ENCODE measurements around the gene SLC44A5. TPM values are rescaled to one million over a fixed set of nuclear protein-coding genes. Genes with fewer than 3 reads are reported as not detected.
A peak's percentile ranks its signal among the peaks of the same experiment; 100 is the strongest.
"Not testable (repeated sequence)": the region's sequence is repeated elsewhere in the genome, so short reads cannot be mapped to it uniquely, and the experiment has no call there.

The SLC44A5 gene
- total RNA-seq, 1 donor from 2014 or later, result 1.7 TPM

- not testable (repeated sequence) for DNase-seq
These were observed 256.6 kb downstream of the SLC44A5 start for GRCh38 chr1:75354267-75354666.

- DNase-seq, result no peak
These were observed 257.9 kb downstream of the SLC44A5 start for GRCh38 chr1:75353051-75353450.

- DNase-seq, result peak; percentile 94
These were observed 265.2 kb downstream of the SLC44A5 start for GRCh38 chr1:75345538-75346292.

GRCh38 chr1:75342786-75343185 is 268.1 kb downstream of the SLC44A5 start:
- no peak for DNase-seq

GRCh38 chr1:75341537-75341936 is 269.4 kb downstream of the SLC44A5 start:
- DNase-seq, result no peak

GRCh38 chr1:75338616-75339483 is 272.1 kb downstream of the SLC44A5 start:
- DNase-seq, result no peak

GRCh38 chr1:75334876-75335389 is 276.0 kb downstream of the SLC44A5 start:
- no peak for DNase-seq

- no peak for DNase-seq
These were observed 280.3 kb downstream of the SLC44A5 start for GRCh38 chr1:75330624-75331023.

- DNase-seq, result no peak
These were observed 282.2 kb downstream of the SLC44A5 start for GRCh38 chr1:75328691-75329090.

- no peak for DNase-seq
These were observed 283.5 kb downstream of the SLC44A5 start for GRCh38 chr1:75327395-75327794.

GRCh38 chr1:75317976-75318375 is 292.9 kb downstream of the SLC44A5 start:
- no peak for DNase-seq

- no peak for DNase-seq
These were observed 294.7 kb downstream of the SLC44A5 start for GRCh38 chr1:75316230-75316629.

GRCh38 chr1:75312620-75313019 is 298.3 kb downstream of the SLC44A5 start:
- DNase-seq, result no peak

- peak; percentile 6 for DNase-seq
These were observed 300.8 kb downstream of the SLC44A5 start for GRCh38 chr1:75310067-75310466.

- no peak for DNase-seq
These were observed 302.5 kb downstream of the SLC44A5 start for GRCh38 chr1:75308365-75308764.

- no peak for DNase-seq
These were observed 305.9 kb downstream of the SLC44A5 start for GRCh38 chr1:75305061-75305460.

- no peak for DNase-seq
These were observed 317.6 kb downstream of the SLC44A5 start for GRCh38 chr1:75293270-75293669.

- DNase-seq, result no peak
These were observed 318.9 kb downstream of the SLC44A5 start for GRCh38 chr1:75292013-75292412.

GRCh38 chr1:75276385-75276784 is 334.5 kb downstream of the SLC44A5 start:
- DNase-seq, result no peak

- no peak for DNase-seq
These were observed 335.3 kb downstream of the SLC44A5 start for GRCh38 chr1:75275631-75276030.

GRCh38 chr1:75274920-75275506 is 335.9 kb downstream of the SLC44A5 start:
- DNase-seq, result no peak

GRCh38 chr1:75273110-75273509 is 337.8 kb downstream of the SLC44A5 start:
- DNase-seq, result no peak

- DNase-seq, result peak; percentile 71
These were observed 345.1 kb downstream of the SLC44A5 start for GRCh38 chr1:75265792-75266191.

All from dermis blood vessel endothelial cell (primary cell).